GM12878 (cell line): ENCODE data around the gene TCERG1L. TPM values are rescaled to one million over a fixed set of nuclear protein-coding genes. Genes with fewer than 3 reads are reported as not detected.

Experiments used
- ATAC-seq: fragments of 200-7000 bp; cut with Tn5 transposase; 3 replicates; pipeline ENCODE4 v1.9.1; 2020; ENCODE audit warnings: mild to moderate bottlenecking, moderate library complexity
- BruUV-seq: library from RNA; stranded (reverse); fragments of 400-500 nt; replicated peaks from 2 replicates; lab custom pipeline; 2021; lab: Mats Ljungman, UMichigan
- CTCF ChIA-PET: fragments of 300-600 bp; sonication (Branson Sonifier 250); formaldehyde crosslinking; extraction: SDS; loops from one replicate; lab custom pipeline; 2021; ENCODE audit warnings: inconsistent platforms; lab: Yijun Ruan, JAX
- POLR2A ChIA-PET: fragments of 350-600 bp; formaldehyde crosslinking; extraction: SDS; loops from one replicate; lab custom pipeline; 2021; ENCODE audit warnings: inconsistent platforms; lab: Charles Lee
- RAD21 ChIA-PET: fragments of 300-600 bp; sonication (Branson Sonifier 250); formaldehyde crosslinking; loops from one replicate; lab custom pipeline; 2023; ENCODE audit warnings: antibody characterized with exemption; ENCODE audit not compliant: unreplicated experiment; lab: Charles Lee
- SMC1A ChIA-PET: fragments of 300-600 bp; sonication (Branson Sonifier 250); formaldehyde crosslinking; loops from one replicate; lab custom pipeline; 2023; ENCODE audit not compliant: unreplicated experiment, uncharacterized antibody; lab: Charles Lee
- DNase-seq: peaks from one replicate; pipeline ENCODE4 v3.0.0-alpha.2; 2011; ENCODE audit warnings: low read depth, low spot score
- FAIRE-seq: peaks from 3 replicates; lab custom pipeline; 2011; peaks lifted over from hg19 to GRCh38; lab: Jason Lieb, UNC
- H2AFZ ChIP-seq: 2 replicates; pipeline ENCODE4 v1.6.0; 2011; ENCODE audit warnings: low read depth, low read length, control low read depth; ENCODE audit not compliant: control insufficient read depth
- H3K27ac ChIP-seq: 2 replicates; pipeline ENCODE4 v1.5.1; 2011; ENCODE audit warnings: control low read depth; ENCODE audit not compliant: control insufficient read depth, insufficient read depth
- H3K27me3 ChIP-seq, 2 experiments: replicated peaks in 1 of 2; 2 replicates each; pipeline versions ENCODE4 v1.6.0 to v1.6.1; 2011; ENCODE audit warnings: low read length in 1 of 2; ENCODE audit not compliant: control insufficient read depth in 2 of 2, insufficient read depth in 2 of 2
- H3K36me3 ChIP-seq, 2 experiments: 2 replicates each; pipeline ENCODE4 v1.5.1; 2011; ENCODE audit warnings: low read length in 1 of 2; ENCODE audit not compliant: control insufficient read depth in 2 of 2, insufficient read depth in 2 of 2
- H3K4me1 ChIP-seq: 2 replicates; pipeline ENCODE4 v1.6.1; 2011; ENCODE audit warnings: mild to moderate bottlenecking, low read length, moderate library complexity, mixed read lengths; ENCODE audit not compliant: control insufficient read depth, insufficient read depth
- H3K4me2 ChIP-seq: 2 replicates; pipeline ENCODE4 v1.6.0; 2011; ENCODE audit warnings: control low read depth; ENCODE audit not compliant: control insufficient read depth, insufficient read depth
- H3K4me3 ChIP-seq: fragments of 200-600 bp; sonication (generic); 2 replicates; pipeline ENCODE4 v1.5.1; 2016
- H3K79me2 ChIP-seq: 2 replicates; pipeline ENCODE4 v1.6.0; 2011; ENCODE audit warnings: low read length; ENCODE audit not compliant: control insufficient read depth, insufficient read depth
- H3K9ac ChIP-seq: 2 replicates; pipeline ENCODE4 v1.8.0; 2011; ENCODE audit warnings: low read length, control low read depth, mixed read lengths; ENCODE audit not compliant: control insufficient read depth, insufficient read depth
- H3K9me3 ChIP-seq: replicated peaks from 3 replicates; pipeline ENCODE4 v1.5.1; 2011; ENCODE audit warnings: mild to moderate bottlenecking, low read length; ENCODE audit not compliant: control insufficient read depth, insufficient read depth
- H4K20me1 ChIP-seq: 2 replicates; pipeline ENCODE4 v1.6.0; 2011; ENCODE audit not compliant: control insufficient read depth, insufficient read depth
- CREB1 ChIP-seq: IDR thresholded peaks from 2 replicates; pipeline ENCODE4 v1.6.1; 2012; ENCODE audit warnings: low read depth, mild to moderate bottlenecking, inconsistent platforms
- IRF5 ChIP-seq: fragments of 450-650 bp; IDR thresholded peaks from 2 replicates; pipeline ENCODE4 v1.6.1; 2017; ENCODE audit warnings: borderline replicate concordance
- KAT2A ChIP-seq: conservative IDR thresholded peaks from 2 replicates; pipeline ENCODE4 v1.6.1; 2011; ENCODE audit warnings: low read depth, low read length; ENCODE audit not compliant: control insufficient read depth
- KLF5 ChIP-seq: fragments of 450-650 bp; IDR thresholded peaks from 2 replicates; pipeline ENCODE4 v1.6.1; 2014; ENCODE audit warnings: mild to moderate bottlenecking; ENCODE audit not compliant: partially characterized antibody
- MAX ChIP-seq: IDR thresholded peaks from 2 replicates; pipeline ENCODE4 v1.6.1; 2012; ENCODE audit warnings: low read depth, low read length, improper control_type of control experiment
- MEF2A ChIP-seq: IDR thresholded peaks from 2 replicates; pipeline ENCODE4 v1.6.1; 2011; ENCODE audit warnings: low read depth, mild to moderate bottlenecking, low read length, moderate library complexity; ENCODE audit not compliant: insufficient read depth
- NFYA ChIP-seq: IDR thresholded peaks from 2 replicates; pipeline ENCODE4 v1.6.1; 2011; ENCODE audit warnings: low read depth, mild to moderate bottlenecking, low read length, improper control_type of control experiment, borderline replicate concordance
- NRF1 ChIP-seq: conservative IDR thresholded peaks from 2 replicates; pipeline ENCODE4 v1.6.1; 2011; ENCODE audit warnings: mild to moderate bottlenecking, low read depth, low read length, improper control_type of control experiment
- POLR2A ChIP-seq: IDR thresholded peaks from 2 replicates; pipeline ENCODE4 v1.6.1; 2011; ENCODE audit warnings: low read depth, mild to moderate bottlenecking, low read length
- POLR2AphosphoS2 ChIP-seq: IDR thresholded peaks from 2 replicates; pipeline ENCODE4 v1.6.1; 2011; ENCODE audit warnings: low read depth, mild to moderate bottlenecking, low read length, improper control_type of control experiment, moderate library complexity
- RB1 ChIP-seq: fragments of 450-650 bp; formaldehyde crosslinking; IDR thresholded peaks from 2 replicates; pipeline ENCODE4 v1.6.1; 2017; ENCODE audit warnings: mild to moderate bottlenecking, borderline replicate concordance
- RBBP5 ChIP-seq: fragments of 200-600 bp; sonication (generic); conservative IDR thresholded peaks from 2 replicates; pipeline ENCODE4 v1.6.1; 2016
- SMC3 ChIP-seq: IDR thresholded peaks from 2 replicates; pipeline ENCODE4 v1.6.1; 2011; ENCODE audit warnings: low read length, improper control_type of control experiment, borderline replicate concordance
- SUZ12 ChIP-seq: fragments of 200-600 bp; sonication (generic); IDR thresholded peaks from one replicate; pipeline ENCODE4 v1.6.1; 2018; ENCODE audit warnings: antibody characterized with exemption, mild to moderate bottlenecking; ENCODE audit not compliant: unreplicated experiment
- YBX1 ChIP-seq: fragments of 450-650 bp; IDR thresholded peaks from 2 replicates; pipeline ENCODE4 v1.6.1; 2016; ENCODE audit warnings: antibody characterized with exemption
- ZBTB4 ChIP-seq: fragments of 450-650 bp; formaldehyde crosslinking; IDR thresholded peaks from 2 replicates; pipeline ENCODE4 v1.4.0; 2022; ENCODE audit warnings: mild to moderate bottlenecking, moderate library complexity
- ZNF384 ChIP-seq: IDR thresholded peaks from 2 replicates; pipeline ENCODE4 v1.6.1; 2012; ENCODE audit warnings: low read depth, mild to moderate bottlenecking, low read length, improper control_type of control experiment, borderline replicate concordance
- WGBS: methylation state at CpG from one replicate; pipeline ENCODE4 v1.1.6; 2016; ENCODE audit warnings: low lambda C conversion rate; ENCODE audit not compliant: insufficient replicate concordance, insufficient coverage; ENCODE audit errors: missing lambda C conversion rate; 5-methylcytosine and 5-hydroxymethylcytosine counted together
- in situ Hi-C: fragments of 300-500 bp; cut with MboI; formaldehyde crosslinking; loops from 9 replicates; pipeline ENCODE4 v1.14.3; 2018; ENCODE audit warnings: mixed read lengths
- intact Hi-C: fragments of 100-400 bp; cut with micrococcal nuclease; formaldehyde crosslinking; loops from one replicate; pipeline ENCODE4 v1.14.2; 2022; ENCODE audit not compliant: unreplicated experiment
- polyA plus RNA-seq, 11 experiments: library from polyadenylated mRNA; depleted of rRNA in 4 of 11; unstranded in 6 of 11; stranded (reverse) in 5 of 11; fragments of >200 nt; fragmentation: Nextera tagmentation in 4 of 11; fragmentation: Illumina TruSeq in 1 of 11; extraction: Ambion mirVana in 4 of 11; extraction: Trizol in 1 of 11; gene quantifications; 1 replicate in 1 of 11; 2 replicates in 10 of 11; pipeline versions ENCODE4 v1.2.1 to v1.2.3, GENCODE V29; 2011 to 2016; ENCODE audit warnings: inconsistent platforms in 2 of 11, missing spikeins in 2 of 11, low read depth in 1 of 11
- total RNA-seq, 4 experiments: library from RNA; depleted of rRNA in 3 of 4; stranded (reverse); fragments of >200 nt in 3 of 4; fragmentation: Illumina TruSeq in 1 of 4; extraction: Trizol in 1 of 4; gene quantifications; 2 replicates each; pipeline versions ENCODE4 v1.2.1 to v1.2.3, GENCODE V29; 2013 to 2021

The TCERG1L gene
- total and polyA plus RNA-seq, 10 of the 15 experiments (the other 5 are each of a cell fraction or from before 2014, with no cell fraction given), result not detected

DNA sequence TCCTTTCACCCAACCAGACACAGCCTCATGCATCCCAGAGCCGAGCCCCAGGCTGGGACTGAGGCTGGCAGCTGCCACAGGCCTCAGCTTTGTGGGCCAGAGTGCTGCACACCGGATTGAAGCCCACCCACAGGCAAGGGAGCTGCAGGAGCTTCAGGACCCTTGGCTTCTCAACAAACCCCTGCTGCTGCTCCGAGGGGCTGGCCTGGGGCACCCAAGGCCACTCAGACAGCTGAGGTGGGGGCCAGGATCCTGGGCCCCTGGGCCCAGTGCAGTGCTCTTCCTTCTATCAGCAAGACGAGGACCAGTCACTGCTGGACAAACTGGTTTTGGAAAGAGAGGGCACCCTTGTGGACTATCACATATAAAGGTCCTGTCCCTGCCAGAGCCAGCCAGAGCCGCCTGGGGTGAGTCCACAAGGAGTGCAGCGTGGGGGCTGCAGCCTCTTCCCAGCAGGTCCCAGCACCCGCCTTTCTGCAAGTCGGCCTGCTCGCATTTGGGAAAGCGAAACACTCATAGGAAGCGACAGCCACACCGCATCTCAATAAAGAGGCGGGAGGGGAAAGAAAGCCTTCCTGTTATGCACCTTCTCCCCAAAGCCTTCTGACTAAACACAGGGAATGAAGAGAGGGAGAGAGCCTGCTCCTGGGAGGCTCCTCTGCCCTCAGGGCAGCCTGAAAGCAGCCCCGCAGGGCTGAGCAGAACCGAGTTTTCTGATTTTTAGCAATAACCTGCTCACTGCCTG, 9.5 kb upstream of the TCERG1L start (continued):
- TF ChIP-seq ZBTB4 (CRISPR knock-in tag), result no peak

- Histone ChIP-seq H2AFZ (no peak overlapping the region), H3K4me1 (no peaks in the 10 kb centered on the region), H3K4me2 (no peak overlapping the region)
- BruUV-seq, result no TSS peak
- CTCF ChIA-PET, result no interaction called here
- 7% methylated on average over 8 of the region's 8 CpGs for WGBS
- in situ Hi-C loops, result no loop called here
- TF ChIP-seq NFYA (no peak), ZNF384 (no peak), NRF1 (no peak), SUZ12 (no peak), IRF5 (no peak), POLR2A (no peak), YBX1 (no peak), SMC3 (no peak), RBBP5 (no peak), CREB1 (no peak), RB1 (no peak), MEF2A (no peak), POLR2AphosphoS2 (no peak), KAT2A (no peak), KLF5 (no peak), MAX (no peak)
- TF ChIP-seq, all 136 proteins: peak for 0
- no peak overlapping the region for H3K9ac ChIP-seq
- ChIA-PET SMC1A (no interaction called here), POLR2A (no interaction called here), RAD21 (no interaction called here)
- no peaks in the 10 kb centered on the region for H3K27me3 ChIP-seq
- no peaks in the 10 kb centered on the region for H3K36me3 ChIP-seq
- no peak overlapping the region for H3K27ac ChIP-seq
- no peak for DNase-seq
- intact Hi-C loops, result no loop called here
- no peaks in the 10 kb centered on the region for H3K9me3 ChIP-seq
- no peaks in the 10 kb centered on the region for H4K20me1 ChIP-seq
- H3K4me3 ChIP-seq, result no peak overlapping the region
- no peak for FAIRE-seq
- ATAC-seq, result no peak
- H3K79me2 ChIP-seq, result no peaks in the 10 kb centered on the region
Observed at GRCh38 chr10:131318814-131319213, 7.3 kb upstream of the TCERG1L start.
